Astrocyte (in vitro differentiated cells and primary cell): Measurements from ENCODE around the gene CSRNP3. TPM values are rescaled to one million over a fixed set of nuclear protein-coding genes. Genes with fewer than 3 reads are reported as not detected.

Experiments used
- DNase-seq: peaks from one replicate; pipeline ENCODE4 v3.0.0-alpha.2; 2010; ENCODE audit warnings: low read depth
- FAIRE-seq: peaks from 2 replicates; lab custom pipeline; 2011; peaks lifted over from hg19 to GRCh38; lab: Jason Lieb, UNC
- H2AFZ ChIP-seq: 2 replicates; pipeline ENCODE4 v1.6.0; 2012; ENCODE audit warnings: low read depth, low read length, inconsistent platforms
- H3K27ac ChIP-seq: 2 replicates; pipeline ENCODE4 v1.5.1; 2011; ENCODE audit warnings: low read depth, low read length, inconsistent platforms
- H3K27me3 ChIP-seq: 2 replicates; pipeline ENCODE4 v1.6.0; 2011; ENCODE audit warnings: low read length, inconsistent platforms; ENCODE audit not compliant: insufficient read depth
- H3K36me3 ChIP-seq: 2 replicates; pipeline ENCODE4 v1.5.1; 2011; ENCODE audit warnings: low read length, inconsistent platforms; ENCODE audit not compliant: insufficient read depth
- H3K4me1 ChIP-seq: 2 replicates; pipeline ENCODE4 v1.5.1; 2011; ENCODE audit warnings: low read length, inconsistent platforms; ENCODE audit not compliant: insufficient read depth
- H3K4me2 ChIP-seq: 2 replicates; pipeline ENCODE4 v1.6.0; 2012; ENCODE audit warnings: low read length, inconsistent platforms
- H3K4me3 ChIP-seq: 2 replicates; pipeline ENCODE4 v1.5.1; 2011; ENCODE audit warnings: low read depth, mild to moderate bottlenecking, low read length, inconsistent platforms; ENCODE audit not compliant: insufficient read depth
- H3K79me2 ChIP-seq: 2 replicates; pipeline ENCODE4 v1.6.0; 2012; ENCODE audit warnings: mild to moderate bottlenecking, low read length, inconsistent platforms; ENCODE audit not compliant: insufficient read depth
- H3K9ac ChIP-seq: 2 replicates; pipeline ENCODE4 v1.6.0; 2012; ENCODE audit warnings: mild to moderate bottlenecking, low read length, inconsistent platforms
- H3K9me3 ChIP-seq: 2 replicates; pipeline ENCODE4 v1.5.1; 2012; ENCODE audit warnings: low read depth, mild to moderate bottlenecking, low read length, inconsistent platforms; ENCODE audit not compliant: insufficient read depth
- H4K20me1 ChIP-seq: 2 replicates; pipeline ENCODE4 v1.6.0; 2012; ENCODE audit warnings: low read length, inconsistent platforms; ENCODE audit not compliant: insufficient read depth
- H3K27ac Mint-ChIP-seq: one replicate; pipeline ENCODE4 v1.8.0; 2021; ENCODE audit warnings: mild to moderate bottlenecking, mixed read lengths; ENCODE audit not compliant: unreplicated experiment
- H3K27me3 Mint-ChIP-seq: one replicate; pipeline ENCODE4 v1.8.0; 2021; ENCODE audit warnings: low read depth, mixed read lengths; ENCODE audit not compliant: unreplicated experiment
- H3K36me3 Mint-ChIP-seq: one replicate; pipeline ENCODE4 v1.8.0; 2021; ENCODE audit warnings: low read depth, mixed read lengths; ENCODE audit not compliant: unreplicated experiment
- H3K4me1 Mint-ChIP-seq: one replicate; pipeline ENCODE4 v1.8.0; 2021; ENCODE audit warnings: low read depth, mixed read lengths; ENCODE audit not compliant: unreplicated experiment
- H3K4me3 Mint-ChIP-seq: one replicate; pipeline ENCODE4 v1.8.0; 2021; ENCODE audit warnings: mild to moderate bottlenecking, moderate library complexity, mixed read lengths; ENCODE audit not compliant: unreplicated experiment
- H3K9me3 Mint-ChIP-seq: one replicate; pipeline ENCODE4 v1.8.0; 2021; ENCODE audit warnings: mild to moderate bottlenecking, mixed read lengths; ENCODE audit not compliant: unreplicated experiment
- EZH2 ChIP-seq: IDR thresholded peaks from 2 replicates; pipeline ENCODE4 v1.6.1; 2012; ENCODE audit warnings: mild to moderate bottlenecking, low read length, inconsistent platforms; ENCODE audit not compliant: insufficient read depth
- total RNA-seq: library from RNA; stranded (reverse); gene quantifications from 2 replicates; pipeline ENCODE4 v1.2.1, GENCODE V29; 2021
- TF ChIP-seq, protein P1 (sequence below): IDR thresholded peaks from 2 replicates; pipeline ENCODE4 v1.5.1; 2011; ENCODE audit warnings: low read depth, mild to moderate bottlenecking, inconsistent platforms, low read length, moderate library complexity; ENCODE audit not compliant: insufficient read depth

CSRNP3 gene
- total RNA-seq, 1 donor from 2014 or later: 5.9 TPM

GRCh38 chr2:165631089-165631488, 161.6 kb downstream of the CSRNP3 start:
- Mint-ChIP-seq H3K27me3 (no peaks in the 10 kb centered on the region), H3K36me3 (peaks cover 3% of the 10 kb centered on the region), H3K4me1 (peaks cover 9% of the 10 kb centered on the region), H3K4me3 (no peak overlapping the region), H3K9me3 (no peaks in the 10 kb centered on the region), H3K27ac (no peak overlapping the region)
- TF ChIP-seq, protein P1, sequence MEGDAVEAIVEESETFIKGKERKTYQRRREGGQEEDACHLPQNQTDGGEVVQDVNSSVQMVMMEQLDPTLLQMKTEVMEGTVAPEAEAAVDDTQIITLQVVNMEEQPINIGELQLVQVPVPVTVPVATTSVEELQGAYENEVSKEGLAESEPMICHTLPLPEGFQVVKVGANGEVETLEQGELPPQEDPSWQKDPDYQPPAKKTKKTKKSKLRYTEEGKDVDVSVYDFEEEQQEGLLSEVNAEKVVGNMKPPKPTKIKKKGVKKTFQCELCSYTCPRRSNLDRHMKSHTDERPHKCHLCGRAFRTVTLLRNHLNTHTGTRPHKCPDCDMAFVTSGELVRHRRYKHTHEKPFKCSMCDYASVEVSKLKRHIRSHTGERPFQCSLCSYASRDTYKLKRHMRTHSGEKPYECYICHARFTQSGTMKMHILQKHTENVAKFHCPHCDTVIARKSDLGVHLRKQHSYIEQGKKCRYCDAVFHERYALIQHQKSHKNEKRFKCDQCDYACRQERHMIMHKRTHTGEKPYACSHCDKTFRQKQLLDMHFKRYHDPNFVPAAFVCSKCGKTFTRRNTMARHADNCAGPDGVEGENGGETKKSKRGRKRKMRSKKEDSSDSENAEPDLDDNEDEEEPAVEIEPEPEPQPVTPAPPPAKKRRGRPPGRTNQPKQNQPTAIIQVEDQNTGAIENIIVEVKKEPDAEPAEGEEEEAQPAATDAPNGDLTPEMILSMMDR: no peak
- TF ChIP-seq EZH2: no peak
- Histone ChIP-seq H3K4me3 (no peak overlapping the region), H3K4me1 (no peaks in the 10 kb centered on the region), H3K4me2 (no peak overlapping the region), H3K36me3 (no peaks in the 10 kb centered on the region), H3K27ac (no peak overlapping the region), H2AFZ (no peak overlapping the region), H4K20me1 (no peaks in the 10 kb centered on the region), H3K9ac (no peak overlapping the region), H3K9me3 (no peaks in the 10 kb centered on the region), H3K27me3 (no peaks in the 10 kb centered on the region), H3K79me2 (no peaks in the 10 kb centered on the region)
- DNase-seq: no peak
- no peak for FAIRE-seq

DNA sequence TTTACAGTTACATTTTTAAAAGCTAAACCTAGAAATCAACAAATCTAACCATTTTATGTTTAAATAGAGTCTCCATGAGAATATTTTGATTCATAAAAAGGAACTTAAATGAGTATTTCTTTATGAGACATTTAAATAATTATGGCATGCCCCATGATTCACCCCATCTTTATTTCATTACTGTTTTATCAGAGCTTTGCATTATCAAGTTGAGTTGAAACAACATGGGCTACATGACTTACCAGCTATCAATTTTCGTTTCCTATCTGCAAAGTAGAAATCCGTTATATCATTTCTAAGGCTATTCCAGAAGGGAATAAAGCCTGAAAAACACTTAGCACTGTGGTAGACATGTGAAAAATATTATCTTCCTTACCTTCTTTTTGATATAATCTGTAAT, 163.1 kb downstream of the CSRNP3 start:
- Mint-ChIP-seq H3K27me3 (no peaks in the 10 kb centered on the region), H3K4me3 (no peak overlapping the region), H3K27ac (no peak overlapping the region), H3K4me1 (peaks cover 9% of the 10 kb centered on the region), H3K9me3 (no peaks in the 10 kb centered on the region), H3K36me3 (peaks cover 3% of the 10 kb centered on the region)
- H2AFZ ChIP-seq: no peak overlapping the region
- no peaks in the 10 kb centered on the region for H3K9me3 ChIP-seq
- H3K79me2 ChIP-seq: no peaks in the 10 kb centered on the region
- no peak overlapping the region for H3K27ac ChIP-seq
- H3K27me3 ChIP-seq: no peaks in the 10 kb centered on the region
- H4K20me1 ChIP-seq: no peaks in the 10 kb centered on the region
- no peak overlapping the region for H3K4me3 ChIP-seq
- no peaks in the 10 kb centered on the region for H3K36me3 ChIP-seq
- no peaks in the 10 kb centered on the region for H3K4me1 ChIP-seq
- FAIRE-seq (no peak), DNase-seq (no peak)
- TF ChIP-seq, protein P1: no peak
- TF ChIP-seq EZH2: no peak
- no peak overlapping the region for H3K9ac ChIP-seq
- H3K4me2 ChIP-seq: no peak overlapping the region

GRCh38 chr2:165633431-165633830, 163.9 kb downstream of the CSRNP3 start:
- H3K4me1 Mint-ChIP-seq: peaks cover 9% of the 10 kb centered on the region
- peak overlapping the region; percentile 54 for H3K4me2 ChIP-seq
- no peaks in the 10 kb centered on the region for H3K27me3 Mint-ChIP-seq
- H2AFZ ChIP-seq: peak overlapping the region; percentile 30
- H3K9me3 ChIP-seq: no peaks in the 10 kb centered on the region
- no peaks in the 10 kb centered on the region for H3K27me3 ChIP-seq
- H4K20me1 ChIP-seq: no peaks in the 10 kb centered on the region
- H3K27ac Mint-ChIP-seq: no peak overlapping the region
- TF ChIP-seq EZH2: no peak
- TF ChIP-seq, protein P1: no peak
- no peak for FAIRE-seq
- no peak overlapping the region for H3K4me3 Mint-ChIP-seq
- no peaks in the 10 kb centered on the region for H3K4me1 ChIP-seq
- no peaks in the 10 kb centered on the region for H3K9me3 Mint-ChIP-seq
- H3K36me3 Mint-ChIP-seq: peaks cover 3% of the 10 kb centered on the region
- H3K27ac ChIP-seq: no peak overlapping the region
- H3K79me2 ChIP-seq: no peaks in the 10 kb centered on the region
- no peak overlapping the region for H3K4me3 ChIP-seq
- H3K9ac ChIP-seq: no peak overlapping the region
- H3K36me3 ChIP-seq: no peaks in the 10 kb centered on the region
- DNase-seq: no peak
